GM12874 (cell line): Measurements from ENCODE around the gene ITPRIP.

Experiments used
- CTCF ChIP-seq: IDR thresholded peaks from 2 replicates; pipeline ENCODE4 v1.5.1; 2011; ENCODE audit warnings: low read depth, mild to moderate bottlenecking, control low read depth, low read length, moderate library complexity; ENCODE audit not compliant: insufficient read depth

The ITPRIP gene

DNA sequence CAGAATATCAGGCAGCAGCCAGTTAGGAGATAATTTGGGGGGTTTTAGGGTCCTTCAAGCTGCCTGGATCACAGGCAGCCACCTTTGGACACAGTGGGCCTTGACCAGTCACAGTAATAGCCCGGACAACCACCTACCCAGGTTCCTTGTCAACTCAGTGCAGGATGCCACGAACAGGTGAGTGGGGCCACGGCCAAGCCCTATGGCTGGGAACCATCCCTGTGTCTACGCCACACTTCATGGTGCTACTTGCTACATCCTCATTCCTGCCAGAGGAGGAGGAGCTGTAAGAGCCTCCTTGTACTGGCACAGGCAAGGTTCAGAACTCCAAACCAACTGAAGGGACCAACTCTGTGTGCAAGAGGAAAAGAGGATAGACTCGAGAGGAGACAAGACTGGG lies 19.9 kb downstream of the ITPRIP start:
- no peak for TF ChIP-seq CTCF

DNA sequence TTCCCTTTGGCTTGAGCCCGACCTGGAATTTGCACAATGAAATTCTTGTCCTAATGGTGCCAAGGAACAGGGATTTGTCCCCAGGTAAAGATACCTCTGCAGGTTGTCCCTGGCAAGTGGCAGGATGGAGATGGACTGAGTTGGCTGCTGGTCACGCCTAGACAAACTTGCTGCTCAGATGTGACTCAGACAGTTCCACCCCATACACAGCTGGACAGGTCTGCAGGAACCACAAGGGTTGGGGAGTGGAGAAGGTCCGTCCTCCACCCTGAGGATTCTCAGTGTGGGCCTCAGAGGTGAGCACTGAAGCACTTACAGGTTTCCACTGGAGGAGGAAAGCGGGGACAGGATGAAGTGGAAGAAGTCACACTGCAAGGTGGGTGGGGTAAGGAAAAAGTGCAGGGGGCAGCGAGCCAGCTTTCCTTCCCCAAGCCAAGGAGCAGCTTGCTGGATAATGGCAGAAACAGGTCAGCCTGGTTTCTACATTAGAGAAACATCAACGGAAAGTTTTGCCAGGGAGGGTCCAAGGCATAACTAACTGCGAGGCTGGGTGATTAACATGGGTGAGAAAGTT lies 20.5 kb downstream of the ITPRIP start:
- TF ChIP-seq CTCF, result no peak

DNA sequence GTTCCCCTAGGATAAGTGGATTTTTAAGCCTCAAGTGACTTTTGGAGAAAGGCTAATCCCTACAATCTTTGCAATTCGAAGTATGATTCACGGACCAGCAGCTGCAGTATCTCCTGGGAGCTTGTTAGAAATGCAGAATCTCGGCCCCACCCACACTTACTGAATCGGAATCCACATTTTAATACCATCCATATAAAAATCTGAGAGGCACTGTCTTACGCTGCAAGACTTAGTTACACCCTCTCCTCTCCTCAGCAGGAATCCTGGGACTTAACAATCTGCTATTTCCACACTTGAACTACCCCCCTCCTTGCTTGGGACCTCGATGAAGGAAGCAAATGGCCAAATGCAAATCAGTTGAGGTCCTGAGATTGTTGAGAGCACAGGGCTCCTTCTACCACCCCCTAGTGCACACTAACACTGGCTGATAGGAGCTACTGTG lies 21.0 kb downstream of the ITPRIP start:
- TF ChIP-seq CTCF, result no peak

GRCh38 chr10:104316321-104317099 lies 21.8 kb downstream of the ITPRIP start:
- no peak for TF ChIP-seq CTCF

GRCh38 chr10:104315486-104315921 lies 22.8 kb downstream of the ITPRIP start:
- no peak for TF ChIP-seq CTCF

DNA sequence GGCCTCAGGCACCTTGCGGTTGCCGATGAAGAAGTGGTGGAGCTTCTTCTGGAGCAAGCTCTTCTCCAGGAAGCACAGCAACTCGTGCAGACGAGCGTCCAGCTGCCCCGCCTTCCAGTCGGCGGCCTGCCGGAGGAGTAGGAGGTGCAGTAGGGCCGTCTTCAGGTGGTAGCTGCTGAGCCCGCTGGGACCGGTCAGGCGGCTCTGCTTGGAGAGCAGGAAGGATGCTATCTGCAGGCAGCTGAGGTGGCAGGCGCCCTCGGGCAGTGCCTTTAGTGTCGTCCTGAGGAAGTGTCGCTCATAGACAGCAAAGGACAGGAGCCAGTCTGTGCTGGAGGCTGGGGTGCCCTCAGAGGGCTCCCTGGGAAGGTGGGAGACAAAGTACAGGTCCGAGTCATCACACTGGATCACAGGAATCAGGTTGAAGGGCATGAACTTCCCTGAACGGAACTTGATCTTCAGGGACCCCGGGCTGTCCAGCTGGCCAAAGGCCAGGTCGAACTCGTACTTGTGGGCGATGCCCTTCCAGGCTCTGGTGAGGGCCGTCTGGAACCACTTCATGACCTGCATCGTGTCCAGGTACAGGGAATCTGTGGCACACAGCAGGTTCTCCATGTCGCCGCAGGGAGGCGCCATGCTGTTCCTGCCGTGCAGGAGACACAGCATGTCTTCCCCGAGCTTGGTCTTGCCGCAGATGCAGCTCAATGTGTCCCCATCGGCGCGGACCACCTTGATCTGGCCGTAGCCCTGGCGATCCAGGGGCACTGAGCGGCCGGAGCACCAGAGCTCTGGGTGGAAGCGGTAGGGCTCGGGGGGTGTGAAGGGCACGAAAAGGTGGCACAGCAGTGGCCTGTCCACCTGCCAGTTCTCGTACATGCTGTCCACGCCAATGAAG lies 23.4 kb downstream of the ITPRIP start:
- TF ChIP-seq CTCF, result no peak

DNA sequence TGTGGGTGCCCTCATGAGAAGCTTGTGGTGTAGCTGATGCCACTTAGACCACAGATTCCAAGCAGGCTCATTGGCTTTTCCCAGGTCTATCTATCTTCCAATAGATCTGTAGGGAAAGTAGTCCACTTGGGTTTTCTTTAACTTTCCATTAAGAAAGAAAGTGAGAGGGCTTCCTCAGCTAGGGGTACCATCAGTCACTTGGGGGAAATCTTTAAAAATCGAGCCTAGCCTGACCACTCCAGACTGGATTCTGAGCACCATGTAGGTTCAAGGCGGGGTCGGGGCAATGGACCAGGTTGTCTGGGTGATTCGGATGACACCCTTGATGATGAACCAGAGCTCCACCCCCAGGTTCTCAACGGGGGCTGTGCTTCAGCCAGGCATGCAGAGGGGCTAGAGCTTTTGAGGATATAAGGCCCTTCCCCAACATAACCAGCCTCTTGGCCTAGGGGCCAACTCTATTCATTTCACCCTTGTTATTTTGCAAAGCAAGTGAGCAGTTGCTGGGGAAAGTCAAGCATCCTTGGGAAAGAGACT lies 27.0 kb downstream of the ITPRIP start:
- TF ChIP-seq CTCF, result no peak
